HCT116 (cell line): Measurements from ENCODE around the gene FGF19. TPM values are rescaled to one million over a fixed set of nuclear protein-coding genes. Genes with fewer than 3 reads are reported as not detected.

Experiments
- ATAC-seq: fragments of 200-7000 bp; cut with Tn5 transposase; 2 replicates; pipeline ENCODE4 v1.9.1; 2020; ENCODE audit warnings: mild to moderate bottlenecking, moderate library complexity
- BruUV-seq: library from RNA; stranded (reverse); fragments of 400-500 nt; replicated peaks from 2 replicates; lab custom pipeline; 2021; lab: Mats Ljungman, UMichigan
- CTCF ChIA-PET: fragments of 300-600 bp; sonication (Branson Sonifier 250); formaldehyde crosslinking; loops from one replicate; lab custom pipeline; 2021; ENCODE audit warnings: antibody characterized with exemption; lab: Charles Lee
- POLR2A ChIA-PET: fragments of 300-600, 350-600 bp; sonication (Branson Sonifier 250); formaldehyde crosslinking; loops from one replicate; lab custom pipeline; 2021; ENCODE audit warnings: antibody characterized with exemption; lab: Charles Lee
- RAD21 ChIA-PET, 2 experiments: fragments of 300-600 bp; sonication (Branson Sonifier 250); formaldehyde crosslinking; loops; one replicate each; lab custom pipeline; 2023; ENCODE audit warnings: low total read pairs in 2 of 2; ENCODE audit not compliant: uncharacterized antibody in 2 of 2, unreplicated experiment in 2 of 2, low non-redundant PET in 1 of 2; lab: Charles Lee
- DNase-seq: peaks from one replicate; pipeline ENCODE4 v3.0.0-alpha.2; 2010; ENCODE audit warnings: low read depth, low spot score
- H2AFZ ChIP-seq: fragments of 200-600 bp; shearing (Covaris generic), sonication (generic); 2 replicates; pipeline ENCODE4 v1.6.1; 2017; ENCODE audit warnings: low read depth, mixed run types, mixed read lengths, antibody characterized with exemption, low read length; ENCODE audit not compliant: poor library complexity, severe bottlenecking
- H3K27ac ChIP-seq: 2 replicates; pipeline ENCODE4 v1.5.1; 2012; ENCODE audit warnings: low read depth, low read length
- H3K27me3 ChIP-seq: fragments of 200-600 bp; sonication (generic); 2 replicates; pipeline ENCODE4 v1.6.1; 2016; ENCODE audit warnings: mixed run types, low read length, mixed read lengths; ENCODE audit not compliant: insufficient read depth
- H3K36me3 ChIP-seq, 2 experiments: fragments of 200-500 bp in 1 of 2; fragments of 200-600 bp in 1 of 2; sonication (Bioruptor generic) in 1 of 2; sonication (generic) in 1 of 2; 2 replicates each; pipeline versions ENCODE4 v1.5.1 to v1.6.1; 2014 to 2016; ENCODE audit warnings: low read length in 2 of 2, inconsistent platforms in 1 of 2, mixed read lengths in 1 of 2, mixed run types in 1 of 2; ENCODE audit not compliant: insufficient read depth in 2 of 2, control insufficient read depth in 1 of 2
- H3K4me1 ChIP-seq, 2 experiments: fragments of 200-600 bp in 1 of 2; sonication (generic) in 1 of 2; 2 replicates each; pipeline versions ENCODE4 v1.5.1 to v1.6.1; 2012 to 2017; ENCODE audit warnings: low read length in 2 of 2, inconsistent platforms in 1 of 2, mild to moderate bottlenecking in 1 of 2, mixed read lengths in 1 of 2, mixed run types in 1 of 2, moderate library complexity in 1 of 2; ENCODE audit not compliant: insufficient read depth in 2 of 2, control insufficient read depth in 1 of 2
- H3K4me2 ChIP-seq: fragments of 200-600 bp; sonication (generic); 2 replicates; pipeline ENCODE4 v1.6.1; 2017; ENCODE audit warnings: mixed run types, low read length, mixed read lengths
- H3K4me3 ChIP-seq, 2 experiments: fragments of 200-600 bp in 1 of 2; sonication (generic) in 1 of 2; replicated peaks in 1 of 2; 2 replicates each; pipeline ENCODE4 v1.5.1; 2011 to 2016; ENCODE audit warnings: low read length in 2 of 2, control low read depth in 1 of 2, low read depth in 1 of 2, mild to moderate bottlenecking in 1 of 2, mixed read lengths in 1 of 2, mixed run types in 1 of 2
- H3K79me2 ChIP-seq: fragments of 200-600 bp; sonication (generic); 2 replicates; pipeline ENCODE4 v1.6.1; 2017; ENCODE audit warnings: mild to moderate bottlenecking, mixed run types, low read length, moderate library complexity, mixed read lengths; ENCODE audit not compliant: insufficient read depth
- H3K9ac ChIP-seq: fragments of 200-600 bp; sonication (generic); 2 replicates; pipeline ENCODE4 v1.6.1; 2016; ENCODE audit warnings: low read length, mixed read lengths
- H3K9me2 ChIP-seq: fragments of 200-600 bp; sonication (generic), shearing (Covaris generic); 2 replicates; pipeline ENCODE4 v1.6.1; 2017; ENCODE audit warnings: mixed run types, mild to moderate bottlenecking, moderate library complexity; ENCODE audit not compliant: insufficient read depth
- H3K9me3 ChIP-seq, 2 experiments: fragments of 200-500 bp in 1 of 2; fragments of 200-600 bp in 1 of 2; sonication (Bioruptor generic) in 1 of 2; sonication (generic) in 1 of 2; 2 replicates each; pipeline ENCODE4 v1.6.1; 2014 to 2017; ENCODE audit warnings: low read length in 2 of 2, mixed read lengths in 2 of 2, inconsistent platforms in 1 of 2, low read depth in 1 of 2, mild to moderate bottlenecking in 1 of 2, mixed run types in 1 of 2, moderate library complexity in 1 of 2; ENCODE audit not compliant: control insufficient read depth in 1 of 2, insufficient read depth in 1 of 2
- H4K20me1 ChIP-seq: fragments of 200-600 bp; sonication (generic), shearing (Covaris generic); 2 replicates; pipeline ENCODE4 v1.6.1; 2017; ENCODE audit warnings: mixed run types, mild to moderate bottlenecking, moderate library complexity; ENCODE audit not compliant: insufficient read depth
- CBX3 ChIP-seq: IDR thresholded peaks from 2 replicates; pipeline ENCODE4 v1.6.1; 2012; ENCODE audit warnings: low read depth
- CEBPB ChIP-seq: IDR thresholded peaks from 2 replicates; pipeline ENCODE4 v1.6.1; 2012; ENCODE audit warnings: low read depth
- EGR1 ChIP-seq: IDR thresholded peaks from 2 replicates; pipeline ENCODE4 v1.6.1; 2012; ENCODE audit warnings: low read depth
- FOSL1 ChIP-seq: IDR thresholded peaks from 2 replicates; pipeline ENCODE4 v1.6.1; 2012; ENCODE audit warnings: low read depth
- POLR2AphosphoS5 ChIP-seq: IDR thresholded peaks from 2 replicates; pipeline ENCODE4 v1.6.1; 2011; ENCODE audit warnings: mild to moderate bottlenecking, low read depth, low read length, moderate library complexity
- TCF7L2 ChIP-seq: IDR thresholded peaks from 2 replicates; pipeline ENCODE4 v1.7.0; 2011; ENCODE audit warnings: borderline replicate concordance, inconsistent platforms; ENCODE audit not compliant: insufficient read depth, insufficient read length; ENCODE audit errors: extremely low read depth
- ZBTB33 ChIP-seq: IDR thresholded peaks from 2 replicates; pipeline ENCODE4 v1.6.1; 2011; ENCODE audit warnings: mild to moderate bottlenecking, low read length, moderate library complexity; ENCODE audit not compliant: insufficient replicate concordance; ENCODE audit errors: extremely low read depth
- intact Hi-C: fragments of 100-400 bp; cut with micrococcal nuclease; formaldehyde crosslinking; loops from 2 replicates; pipeline ENCODE4 v1.10.0; 2022
- total RNA-seq: library from RNA; stranded (reverse); gene quantifications from one replicate; pipeline ENCODE4 v1.2.1, GENCODE V29; 2021; ENCODE audit not compliant: unreplicated experiment
- TF ChIP-seq, protein P1 (sequence below): IDR thresholded peaks from 2 replicates; pipeline ENCODE4 v1.6.1; 2012
- TF ChIP-seq, protein P2 (sequence below): IDR thresholded peaks from 2 replicates; pipeline ENCODE4 v1.6.1; 2012

The FGF19 gene
- total RNA-seq, 1 experiment from 2014 or later, result 37.5 TPM

DNA sequence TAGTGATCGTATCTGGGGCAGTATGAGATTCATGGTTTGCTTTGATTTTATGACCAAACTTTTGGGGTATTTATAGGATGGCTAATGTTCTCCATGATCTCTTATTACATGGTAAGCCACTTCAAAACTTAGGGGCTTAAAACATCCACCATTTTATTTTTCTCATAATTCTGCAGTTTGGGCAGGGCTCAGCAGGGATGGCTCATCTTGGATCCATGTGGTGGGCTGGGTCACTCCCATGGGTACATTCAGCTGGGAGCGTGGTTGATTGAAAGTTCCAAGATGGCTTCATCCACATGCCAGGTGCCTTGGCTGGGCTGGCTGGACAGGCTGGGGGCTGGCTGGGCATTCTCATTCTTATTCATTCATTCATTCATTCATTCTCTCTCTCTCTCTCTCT lies 30.5 kb upstream of the FGF19 start:
- ChIA-PET RAD21 (no interaction called here), CTCF (no interaction called here)

More for the DNA sequence above, 30.5 kb upstream of the FGF19 start:
- ATAC-seq, result no peak
- Histone ChIP-seq H3K79me2 (no peaks in the 10 kb centered on the region), H3K27ac (no peak overlapping the region), H3K9ac (no peak overlapping the region), H3K9me2 (no peaks in the 10 kb centered on the region), H4K20me1 (no peaks in the 10 kb centered on the region), H3K36me3 (no peaks in the 10 kb centered on the region), H3K27me3 (no peaks in the 10 kb centered on the region), H3K4me2 (no peak overlapping the region), H3K4me1 (peaks cover 0 to 3% of the 10 kb centered on the region in 2 experiments; a peak in 1 of 4 replicates), H2AFZ (no peak overlapping the region), H3K4me3 (no peak overlapping the region), H3K9me3 (peaks cover 0 to 4% of the 10 kb centered on the region in 2 experiments; a peak in 1 of 4 replicates)
- no peak for DNase-seq
- BruUV-seq, result no TSS peak
- intact Hi-C loops, result no loop called here
- TF ChIP-seq EGR1 (no peak), POLR2AphosphoS5 (no peak), FOSL1 (no peak), TCF7L2 (no peak), CBX3 (no peak), CEBPB (no peak), ZBTB33 (no peak)
- TF ChIP-seq, protein P1, sequence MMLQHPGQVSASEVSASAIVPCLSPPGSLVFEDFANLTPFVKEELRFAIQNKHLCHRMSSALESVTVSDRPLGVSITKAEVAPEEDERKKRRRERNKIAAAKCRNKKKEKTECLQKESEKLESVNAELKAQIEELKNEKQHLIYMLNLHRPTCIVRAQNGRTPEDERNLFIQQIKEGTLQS, result no peak
- TF ChIP-seq, protein P2, sequence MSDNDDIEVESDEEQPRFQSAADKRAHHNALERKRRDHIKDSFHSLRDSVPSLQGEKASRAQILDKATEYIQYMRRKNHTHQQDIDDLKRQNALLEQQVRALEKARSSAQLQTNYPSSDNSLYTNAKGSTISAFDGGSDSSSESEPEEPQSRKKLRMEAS, result no peak
- POLR2A ChIA-PET, result no interaction called here
